Measurements from ENCODE around the gene FADS2.

DNA sequence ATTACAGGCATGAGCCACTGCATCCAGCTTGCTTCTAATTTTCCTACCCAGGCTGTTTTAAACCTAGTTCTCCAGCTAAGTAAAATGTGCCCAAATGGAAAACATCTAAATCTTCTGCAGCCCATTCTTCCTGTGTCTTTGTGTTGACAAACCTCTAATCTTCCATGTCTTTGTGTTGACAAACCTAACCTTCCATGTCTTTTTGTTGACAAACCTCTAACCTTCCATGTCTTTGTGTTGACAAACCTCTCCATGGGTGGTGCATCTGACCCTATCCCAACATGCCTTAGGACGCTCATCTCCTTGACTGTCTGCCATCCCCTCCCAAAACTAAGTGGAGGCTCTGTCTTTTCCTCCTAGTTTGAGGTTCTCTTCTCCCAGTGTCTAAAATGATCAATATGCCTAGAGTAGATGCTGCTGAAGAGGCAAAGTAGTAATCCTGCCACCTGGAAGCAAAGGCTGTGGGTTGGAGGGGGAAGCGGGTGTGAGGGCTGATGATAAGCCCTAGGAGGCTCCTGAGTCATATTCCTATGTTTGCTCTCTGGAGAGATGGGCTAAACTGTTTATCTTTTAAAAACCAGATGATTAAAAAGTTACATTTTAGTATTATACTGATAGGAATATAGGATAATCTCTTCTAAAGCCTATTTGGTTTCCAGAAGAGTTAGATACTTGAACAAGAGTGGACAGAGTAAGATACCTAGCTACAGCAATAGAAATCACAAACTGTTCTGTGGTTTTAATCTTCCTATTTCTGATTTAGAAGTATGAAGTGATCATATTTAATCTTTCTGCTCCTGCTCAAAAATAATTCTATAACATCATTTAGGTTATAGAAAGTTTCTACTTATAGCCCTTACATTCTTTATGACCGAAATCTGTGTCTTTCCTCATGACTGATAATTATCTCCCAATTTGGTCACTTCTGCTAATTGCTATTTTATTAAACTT, 27.5 kb upstream of the FADS2 start:
- TF ChIP-seq, protein P1, sequence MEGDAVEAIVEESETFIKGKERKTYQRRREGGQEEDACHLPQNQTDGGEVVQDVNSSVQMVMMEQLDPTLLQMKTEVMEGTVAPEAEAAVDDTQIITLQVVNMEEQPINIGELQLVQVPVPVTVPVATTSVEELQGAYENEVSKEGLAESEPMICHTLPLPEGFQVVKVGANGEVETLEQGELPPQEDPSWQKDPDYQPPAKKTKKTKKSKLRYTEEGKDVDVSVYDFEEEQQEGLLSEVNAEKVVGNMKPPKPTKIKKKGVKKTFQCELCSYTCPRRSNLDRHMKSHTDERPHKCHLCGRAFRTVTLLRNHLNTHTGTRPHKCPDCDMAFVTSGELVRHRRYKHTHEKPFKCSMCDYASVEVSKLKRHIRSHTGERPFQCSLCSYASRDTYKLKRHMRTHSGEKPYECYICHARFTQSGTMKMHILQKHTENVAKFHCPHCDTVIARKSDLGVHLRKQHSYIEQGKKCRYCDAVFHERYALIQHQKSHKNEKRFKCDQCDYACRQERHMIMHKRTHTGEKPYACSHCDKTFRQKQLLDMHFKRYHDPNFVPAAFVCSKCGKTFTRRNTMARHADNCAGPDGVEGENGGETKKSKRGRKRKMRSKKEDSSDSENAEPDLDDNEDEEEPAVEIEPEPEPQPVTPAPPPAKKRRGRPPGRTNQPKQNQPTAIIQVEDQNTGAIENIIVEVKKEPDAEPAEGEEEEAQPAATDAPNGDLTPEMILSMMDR (IDR thresholded peaks at IDR 0.05), result no peak
- TF ChIP-seq ATF1 (CRISPR knock-in tag; IDR thresholded peaks at IDR 0.05) (no peak), ESRRA (CRISPR knock-in tag; IDR thresholded peaks at IDR 0.05; ENCODE audit: borderline replicate concordance) (no peak), JUN (CRISPR knock-in tag; IDR thresholded peaks at IDR 0.05) (no peak), TEAD4 (CRISPR knock-in tag; IDR thresholded peaks at IDR 0.05) (no peak), ZNF416 (CRISPR knock-in tag; IDR thresholded peaks at IDR 0.05) (no peak), ZNF121 (CRISPR knock-in tag; IDR thresholded peaks at IDR 0.05) (no peak)
- TF ChIP-seq, protein P2, sequence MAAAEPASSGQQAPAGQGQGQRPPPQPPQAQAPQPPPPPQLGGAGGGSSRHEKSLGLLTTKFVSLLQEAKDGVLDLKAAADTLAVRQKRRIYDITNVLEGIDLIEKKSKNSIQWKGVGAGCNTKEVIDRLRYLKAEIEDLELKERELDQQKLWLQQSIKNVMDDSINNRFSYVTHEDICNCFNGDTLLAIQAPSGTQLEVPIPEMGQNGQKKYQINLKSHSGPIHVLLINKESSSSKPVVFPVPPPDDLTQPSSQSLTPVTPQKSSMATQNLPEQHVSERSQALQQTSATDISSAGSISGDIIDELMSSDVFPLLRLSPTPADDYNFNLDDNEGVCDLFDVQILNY (CRISPR knock-in tag; IDR thresholded peaks at IDR 0.05), result no peak
- TF ChIP-seq, protein P3, sequence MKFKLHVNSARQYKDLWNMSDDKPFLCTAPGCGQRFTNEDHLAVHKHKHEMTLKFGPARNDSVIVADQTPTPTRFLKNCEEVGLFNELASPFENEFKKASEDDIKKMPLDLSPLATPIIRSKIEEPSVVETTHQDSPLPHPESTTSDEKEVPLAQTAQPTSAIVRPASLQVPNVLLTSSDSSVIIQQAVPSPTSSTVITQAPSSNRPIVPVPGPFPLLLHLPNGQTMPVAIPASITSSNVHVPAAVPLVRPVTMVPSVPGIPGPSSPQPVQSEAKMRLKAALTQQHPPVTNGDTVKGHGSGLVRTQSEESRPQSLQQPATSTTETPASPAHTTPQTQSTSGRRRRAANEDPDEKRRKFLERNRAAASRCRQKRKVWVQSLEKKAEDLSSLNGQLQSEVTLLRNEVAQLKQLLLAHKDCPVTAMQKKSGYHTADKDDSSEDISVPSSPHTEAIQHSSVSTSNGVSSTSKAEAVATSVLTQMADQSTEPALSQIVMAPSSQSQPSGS (CRISPR knock-in tag; IDR thresholded peaks at IDR 0.05; ENCODE audit: borderline replicate concordance, low read depth), result no peak
- TF ChIP-seq, protein P4, sequence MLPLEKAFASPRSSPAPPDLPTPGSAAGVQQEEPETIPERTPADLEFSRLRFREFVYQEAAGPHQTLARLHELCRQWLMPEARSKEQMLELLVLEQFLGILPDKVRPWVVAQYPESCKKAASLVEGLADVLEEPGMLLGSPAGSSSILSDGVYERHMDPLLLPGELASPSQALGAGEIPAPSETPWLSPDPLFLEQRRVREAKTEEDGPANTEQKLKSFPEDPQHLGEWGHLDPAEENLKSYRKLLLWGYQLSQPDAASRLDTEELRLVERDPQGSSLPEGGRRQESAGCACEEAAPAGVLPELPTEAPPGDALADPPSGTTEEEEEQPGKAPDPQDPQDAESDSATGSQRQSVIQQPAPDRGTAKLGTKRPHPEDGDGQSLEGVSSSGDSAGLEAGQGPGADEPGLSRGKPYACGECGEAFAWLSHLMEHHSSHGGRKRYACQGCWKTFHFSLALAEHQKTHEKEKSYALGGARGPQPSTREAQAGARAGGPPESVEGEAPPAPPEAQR (CRISPR knock-in tag; IDR thresholded peaks at IDR 0.05), result no peak
- TF ChIP-seq, protein P5, sequence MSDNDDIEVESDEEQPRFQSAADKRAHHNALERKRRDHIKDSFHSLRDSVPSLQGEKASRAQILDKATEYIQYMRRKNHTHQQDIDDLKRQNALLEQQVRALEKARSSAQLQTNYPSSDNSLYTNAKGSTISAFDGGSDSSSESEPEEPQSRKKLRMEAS (CRISPR knock-in tag; IDR thresholded peaks at IDR 0.05), result no peak
- TF ChIP-seq, protein P6, sequence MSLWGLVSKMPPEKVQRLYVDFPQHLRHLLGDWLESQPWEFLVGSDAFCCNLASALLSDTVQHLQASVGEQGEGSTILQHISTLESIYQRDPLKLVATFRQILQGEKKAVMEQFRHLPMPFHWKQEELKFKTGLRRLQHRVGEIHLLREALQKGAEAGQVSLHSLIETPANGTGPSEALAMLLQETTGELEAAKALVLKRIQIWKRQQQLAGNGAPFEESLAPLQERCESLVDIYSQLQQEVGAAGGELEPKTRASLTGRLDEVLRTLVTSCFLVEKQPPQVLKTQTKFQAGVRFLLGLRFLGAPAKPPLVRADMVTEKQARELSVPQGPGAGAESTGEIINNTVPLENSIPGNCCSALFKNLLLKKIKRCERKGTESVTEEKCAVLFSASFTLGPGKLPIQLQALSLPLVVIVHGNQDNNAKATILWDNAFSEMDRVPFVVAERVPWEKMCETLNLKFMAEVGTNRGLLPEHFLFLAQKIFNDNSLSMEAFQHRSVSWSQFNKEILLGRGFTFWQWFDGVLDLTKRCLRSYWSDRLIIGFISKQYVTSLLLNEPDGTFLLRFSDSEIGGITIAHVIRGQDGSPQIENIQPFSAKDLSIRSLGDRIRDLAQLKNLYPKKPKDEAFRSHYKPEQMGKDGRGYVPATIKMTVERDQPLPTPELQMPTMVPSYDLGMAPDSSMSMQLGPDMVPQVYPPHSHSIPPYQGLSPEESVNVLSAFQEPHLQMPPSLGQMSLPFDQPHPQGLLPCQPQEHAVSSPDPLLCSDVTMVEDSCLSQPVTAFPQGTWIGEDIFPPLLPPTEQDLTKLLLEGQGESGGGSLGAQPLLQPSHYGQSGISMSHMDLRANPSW (CRISPR knock-in tag; conservative IDR thresholded peaks at IDR 0.05; ENCODE audit: low read depth), result no peak
- TF ChIP-seq, protein P7, sequence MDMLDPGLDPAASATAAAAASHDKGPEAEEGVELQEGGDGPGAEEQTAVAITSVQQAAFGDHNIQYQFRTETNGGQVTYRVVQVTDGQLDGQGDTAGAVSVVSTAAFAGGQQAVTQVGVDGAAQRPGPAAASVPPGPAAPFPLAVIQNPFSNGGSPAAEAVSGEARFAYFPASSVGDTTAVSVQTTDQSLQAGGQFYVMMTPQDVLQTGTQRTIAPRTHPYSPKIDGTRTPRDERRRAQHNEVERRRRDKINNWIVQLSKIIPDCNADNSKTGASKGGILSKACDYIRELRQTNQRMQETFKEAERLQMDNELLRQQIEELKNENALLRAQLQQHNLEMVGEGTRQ (CRISPR knock-in tag; IDR thresholded peaks at IDR 0.05), result no peak

All from WTC11 (cell line).